Endothelial cell (in vitro differentiated cells): Measurements from ENCODE around the gene WWP2. TPM values are rescaled to one million over a fixed set of nuclear protein-coding genes. Genes with fewer than 3 reads are reported as not detected.

ENCODE experiments used
- DNase-seq: peaks from one replicate; pipeline ENCODE4 v3.0.0; 2021; ENCODE audit warnings: low spot score
- H3K27ac Mint-ChIP-seq: one replicate; pipeline ENCODE4 v1.8.0; 2021; ENCODE audit warnings: mixed read lengths, inconsistent platforms; ENCODE audit not compliant: unreplicated experiment
- H3K27me3 Mint-ChIP-seq: one replicate; pipeline ENCODE4 v1.8.0; 2021; ENCODE audit warnings: mild to moderate bottlenecking, moderate library complexity, mixed read lengths, inconsistent platforms; ENCODE audit not compliant: unreplicated experiment
- H3K36me3 Mint-ChIP-seq: one replicate; pipeline ENCODE4 v1.8.0; 2021; ENCODE audit warnings: mild to moderate bottlenecking, low read depth, mixed read lengths, inconsistent platforms; ENCODE audit not compliant: unreplicated experiment
- H3K4me1 Mint-ChIP-seq: one replicate; pipeline ENCODE4 v1.8.0; 2021; ENCODE audit warnings: mild to moderate bottlenecking, mixed read lengths, inconsistent platforms; ENCODE audit not compliant: unreplicated experiment
- H3K4me3 Mint-ChIP-seq: one replicate; pipeline ENCODE4 v1.8.0; 2021; ENCODE audit warnings: mild to moderate bottlenecking, mixed read lengths, inconsistent platforms; ENCODE audit not compliant: unreplicated experiment
- H3K9me3 Mint-ChIP-seq: one replicate; pipeline ENCODE4 v1.8.0; 2021; ENCODE audit warnings: mixed read lengths, inconsistent platforms; ENCODE audit not compliant: unreplicated experiment
- total RNA-seq: library from RNA; stranded (reverse); fragmentation: NEBNext Ultra II Directional; extraction: Animal tissue kit (Norgen Biotek cat#: 25700); gene quantifications from one replicate; pipeline ENCODE4 v1.2.1, GENCODE V29; 2021; ENCODE audit not compliant: unreplicated experiment
- TF ChIP-seq, protein P1 (sequence below): fragments of 200-600 bp; sonication (generic); IDR thresholded peaks from one replicate; pipeline ENCODE4 v1.5.0; 2021; ENCODE audit warnings: antibody characterized with exemption; ENCODE audit not compliant: unreplicated experiment

Gene WWP2
- total RNA-seq, 1 donor from 2014 or later = 35.3 TPM

DNA sequence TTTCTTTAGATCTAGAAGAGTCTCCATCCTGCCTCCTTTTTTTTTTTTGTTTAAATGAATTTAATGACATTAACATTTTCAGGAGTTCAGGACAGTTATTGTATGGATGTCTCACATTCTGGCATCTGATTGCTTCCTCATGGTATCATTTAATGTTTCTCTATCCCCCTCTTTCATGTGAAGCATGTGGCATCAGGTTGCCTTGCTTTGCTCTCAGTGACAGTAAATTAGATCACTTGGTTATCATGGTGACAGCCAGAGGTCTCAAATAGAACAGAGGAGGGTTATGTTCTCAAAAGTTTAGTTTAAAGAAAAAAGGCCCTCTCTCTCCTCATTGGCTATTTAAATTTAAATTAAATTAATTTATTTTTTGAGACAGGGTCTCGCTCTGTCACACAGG lies 74.1 kb downstream of the WWP2 start:
- DNase-seq = no peak
- H3K4me3 Mint-ChIP-seq = no peak overlapping the region
- no peaks in the 10 kb centered on the region for H3K36me3 Mint-ChIP-seq
- no peak overlapping the region for H3K27ac Mint-ChIP-seq
- TF ChIP-seq, protein P1, sequence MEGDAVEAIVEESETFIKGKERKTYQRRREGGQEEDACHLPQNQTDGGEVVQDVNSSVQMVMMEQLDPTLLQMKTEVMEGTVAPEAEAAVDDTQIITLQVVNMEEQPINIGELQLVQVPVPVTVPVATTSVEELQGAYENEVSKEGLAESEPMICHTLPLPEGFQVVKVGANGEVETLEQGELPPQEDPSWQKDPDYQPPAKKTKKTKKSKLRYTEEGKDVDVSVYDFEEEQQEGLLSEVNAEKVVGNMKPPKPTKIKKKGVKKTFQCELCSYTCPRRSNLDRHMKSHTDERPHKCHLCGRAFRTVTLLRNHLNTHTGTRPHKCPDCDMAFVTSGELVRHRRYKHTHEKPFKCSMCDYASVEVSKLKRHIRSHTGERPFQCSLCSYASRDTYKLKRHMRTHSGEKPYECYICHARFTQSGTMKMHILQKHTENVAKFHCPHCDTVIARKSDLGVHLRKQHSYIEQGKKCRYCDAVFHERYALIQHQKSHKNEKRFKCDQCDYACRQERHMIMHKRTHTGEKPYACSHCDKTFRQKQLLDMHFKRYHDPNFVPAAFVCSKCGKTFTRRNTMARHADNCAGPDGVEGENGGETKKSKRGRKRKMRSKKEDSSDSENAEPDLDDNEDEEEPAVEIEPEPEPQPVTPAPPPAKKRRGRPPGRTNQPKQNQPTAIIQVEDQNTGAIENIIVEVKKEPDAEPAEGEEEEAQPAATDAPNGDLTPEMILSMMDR = no peak
- H3K4me1 Mint-ChIP-seq = peaks cover 8% of the 10 kb centered on the region
- peaks cover 1% of the 10 kb centered on the region for H3K27me3 Mint-ChIP-seq
- H3K9me3 Mint-ChIP-seq = no peaks in the 10 kb centered on the region

DNA sequence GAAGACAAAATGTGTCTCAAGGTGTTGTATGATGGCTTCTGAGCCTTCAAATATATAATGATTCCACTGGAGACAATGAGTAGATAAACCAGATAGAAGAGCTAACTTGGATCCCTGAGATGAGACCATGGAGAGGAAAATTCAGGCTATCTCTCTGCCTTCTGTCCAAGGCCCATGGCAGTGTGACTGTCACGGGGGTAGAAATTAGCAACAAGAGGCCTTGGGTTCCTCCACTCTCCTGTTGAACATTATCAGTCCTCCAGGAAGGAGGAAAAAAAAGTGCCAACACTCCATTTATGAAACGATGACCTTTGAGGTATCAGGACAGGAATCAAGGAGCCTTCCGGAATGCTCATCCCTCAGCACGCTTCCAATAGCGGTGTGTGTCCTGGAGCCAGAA lies 75.2 kb downstream of the WWP2 start:
- H3K27ac Mint-ChIP-seq = no peak overlapping the region
- H3K36me3 Mint-ChIP-seq = no peaks in the 10 kb centered on the region
- DNase-seq = no peak
- peaks cover 8% of the 10 kb centered on the region for H3K4me1 Mint-ChIP-seq
- H3K27me3 Mint-ChIP-seq = peaks cover 1% of the 10 kb centered on the region
- TF ChIP-seq, protein P1 = no peak
- H3K4me3 Mint-ChIP-seq = no peak overlapping the region
- no peaks in the 10 kb centered on the region for H3K9me3 Mint-ChIP-seq

GRCh38 chr16:69838489-69838888 lies 76.4 kb downstream of the WWP2 start:
- Mint-ChIP-seq H3K27ac (no peak overlapping the region), H3K9me3 (no peaks in the 10 kb centered on the region), H3K4me3 (no peak overlapping the region), H3K27me3 (peaks cover 1% of the 10 kb centered on the region), H3K36me3 (no peaks in the 10 kb centered on the region), H3K4me1 (peaks cover 8% of the 10 kb centered on the region)
- TF ChIP-seq, protein P1 = no peak
- DNase-seq = no peak

DNA sequence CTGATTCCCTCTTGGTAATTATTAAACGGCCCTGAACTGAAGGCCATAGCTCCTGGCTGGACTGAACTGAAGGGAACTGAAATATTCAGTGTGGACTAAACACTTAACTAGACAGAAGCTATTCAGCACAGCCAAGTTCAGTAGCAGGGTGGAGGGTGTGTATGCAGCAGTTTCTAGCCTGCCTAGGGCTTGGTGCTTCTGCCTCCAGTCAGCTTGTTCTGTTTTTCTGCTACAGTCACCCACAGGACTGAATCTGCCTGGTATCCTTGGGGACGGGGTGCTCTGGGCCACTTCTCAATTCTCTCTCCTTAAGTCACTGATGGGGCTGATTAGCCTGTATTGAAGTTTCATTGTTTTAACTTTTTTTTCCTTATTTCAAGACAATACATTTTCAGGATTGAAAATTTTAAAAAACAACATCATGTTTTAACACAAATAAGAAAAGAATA lies 77.1 kb downstream of the WWP2 start:
- Mint-ChIP-seq H3K36me3 (no peaks in the 10 kb centered on the region), H3K4me1 (peaks cover 3% of the 10 kb centered on the region), H3K27me3 (peaks cover 1% of the 10 kb centered on the region), H3K9me3 (no peaks in the 10 kb centered on the region), H3K27ac (no peak overlapping the region), H3K4me3 (no peak overlapping the region)
- TF ChIP-seq, protein P1 = no peak
- DNase-seq = no peak

DNA sequence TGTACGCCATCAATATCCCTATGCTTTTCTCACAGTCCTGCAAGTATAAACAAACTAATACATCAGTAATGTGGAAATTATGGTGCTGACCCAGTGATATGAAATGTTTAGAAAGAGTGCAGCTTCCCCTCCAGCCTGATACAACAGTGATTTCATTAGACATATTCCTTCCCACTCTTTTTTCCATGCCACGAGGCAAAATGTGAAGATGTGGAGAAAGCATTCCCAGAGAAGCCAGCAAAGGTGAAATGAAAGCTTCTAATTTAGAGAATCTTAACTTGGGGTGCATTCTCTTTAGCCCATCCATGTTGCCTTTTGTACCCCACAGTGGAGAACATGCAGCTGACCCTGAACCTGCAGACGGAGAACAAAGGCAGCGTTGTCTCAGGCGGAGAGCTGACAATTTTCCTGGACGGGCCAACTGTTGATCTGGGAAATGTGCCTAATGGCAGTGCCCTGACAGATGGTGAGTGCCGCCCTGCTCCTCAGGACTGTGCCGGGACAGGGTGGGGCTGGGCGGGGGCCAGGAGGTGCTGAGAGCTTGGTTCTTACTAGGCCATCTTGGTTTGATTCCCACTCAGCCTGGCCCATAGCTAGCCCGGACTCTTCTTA lies 77.8 kb downstream of the WWP2 start:
- Mint-ChIP-seq H3K27me3 (peaks cover 1% of the 10 kb centered on the region), H3K4me1 (peaks cover 3% of the 10 kb centered on the region), H3K27ac (no peak overlapping the region), H3K36me3 (no peaks in the 10 kb centered on the region), H3K9me3 (no peaks in the 10 kb centered on the region), H3K4me3 (no peak overlapping the region)
- no peak for DNase-seq
- TF ChIP-seq, protein P1 = no peak
